Cardiac fibroblast (primary cell): ENCODE data around the gene CHN2.

ENCODE experiments used
- DNase-seq, 2 donors: peaks; one replicate each; pipeline versions ENCODE4 v3.0.0 to v3.0.0-alpha.2; 2010; ENCODE audit warnings: low read depth in 2 of 2
- H3K4me3 ChIP-seq, 2 donors: replicated peaks in 1 of 2; 1 replicate in 1 of 2; 2 replicates in 1 of 2; pipeline ENCODE4 v1.5.1; 2011; ENCODE audit warnings: low read depth in 2 of 2, low read length in 2 of 2, mild to moderate bottlenecking in 2 of 2, moderate library complexity in 1 of 2
- TF ChIP-seq, protein P1 (sequence below): IDR thresholded peaks from one replicate; pipeline ENCODE4 v1.5.1; 2011; ENCODE audit warnings: low read depth, mild to moderate bottlenecking, low read length, inconsistent platforms

CHN2 gene

DNA sequence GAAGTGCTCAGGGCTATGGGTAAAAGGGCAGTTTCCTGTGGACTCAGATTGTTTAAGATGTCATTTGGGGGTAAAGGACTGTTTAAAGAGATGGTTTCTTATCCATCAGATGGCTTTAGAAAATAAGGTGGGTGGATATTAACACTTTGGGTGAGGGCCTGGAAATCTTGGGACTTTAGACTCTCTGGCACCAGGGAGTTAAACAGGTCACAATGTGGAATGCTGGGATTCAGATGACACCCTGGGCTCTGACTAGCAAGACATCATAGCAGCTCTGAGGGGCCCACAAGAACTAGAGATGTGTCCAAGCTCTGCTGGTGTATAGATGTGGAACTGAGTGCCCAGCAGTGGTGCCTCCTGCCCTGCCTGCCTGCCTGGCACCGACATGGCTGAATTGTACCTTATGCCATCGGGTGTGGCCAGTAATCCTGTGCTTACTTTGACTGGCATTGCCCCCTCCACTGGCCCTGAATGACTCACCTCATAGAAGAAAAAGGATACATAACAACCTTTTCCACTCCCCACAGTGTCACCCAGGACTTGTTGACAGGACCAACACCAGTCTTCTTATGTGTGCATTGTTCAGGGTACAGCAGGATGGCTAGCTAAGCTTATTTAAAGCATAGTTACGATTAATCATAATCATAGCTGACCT lies 269.1 kb downstream of the CHN2 start:
- H3K4me3 ChIP-seq, result no peak overlapping the region
- no peak for DNase-seq
- TF ChIP-seq, protein P1, sequence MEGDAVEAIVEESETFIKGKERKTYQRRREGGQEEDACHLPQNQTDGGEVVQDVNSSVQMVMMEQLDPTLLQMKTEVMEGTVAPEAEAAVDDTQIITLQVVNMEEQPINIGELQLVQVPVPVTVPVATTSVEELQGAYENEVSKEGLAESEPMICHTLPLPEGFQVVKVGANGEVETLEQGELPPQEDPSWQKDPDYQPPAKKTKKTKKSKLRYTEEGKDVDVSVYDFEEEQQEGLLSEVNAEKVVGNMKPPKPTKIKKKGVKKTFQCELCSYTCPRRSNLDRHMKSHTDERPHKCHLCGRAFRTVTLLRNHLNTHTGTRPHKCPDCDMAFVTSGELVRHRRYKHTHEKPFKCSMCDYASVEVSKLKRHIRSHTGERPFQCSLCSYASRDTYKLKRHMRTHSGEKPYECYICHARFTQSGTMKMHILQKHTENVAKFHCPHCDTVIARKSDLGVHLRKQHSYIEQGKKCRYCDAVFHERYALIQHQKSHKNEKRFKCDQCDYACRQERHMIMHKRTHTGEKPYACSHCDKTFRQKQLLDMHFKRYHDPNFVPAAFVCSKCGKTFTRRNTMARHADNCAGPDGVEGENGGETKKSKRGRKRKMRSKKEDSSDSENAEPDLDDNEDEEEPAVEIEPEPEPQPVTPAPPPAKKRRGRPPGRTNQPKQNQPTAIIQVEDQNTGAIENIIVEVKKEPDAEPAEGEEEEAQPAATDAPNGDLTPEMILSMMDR, result no peak

DNA sequence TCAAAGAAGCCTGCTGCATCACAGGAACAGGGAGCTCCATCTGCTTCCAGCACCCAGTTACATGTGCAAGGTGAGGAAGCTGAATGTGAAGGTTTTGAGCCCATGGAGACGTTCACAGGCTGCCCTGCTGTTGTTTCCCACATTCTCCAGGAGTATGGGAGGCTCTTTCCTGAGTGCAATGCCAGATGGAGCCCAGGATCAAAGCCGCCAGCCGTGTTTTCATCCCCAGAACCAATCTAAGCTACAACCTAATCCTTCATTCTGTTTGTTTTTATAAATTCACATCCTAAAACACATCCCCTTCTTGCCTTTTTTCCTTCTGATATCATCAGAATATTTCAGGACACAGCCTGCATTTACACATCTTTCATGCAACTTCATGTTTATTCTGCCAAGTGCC lies 270.2 kb downstream of the CHN2 start:
- H3K4me3 ChIP-seq, result no peak overlapping the region
- no peak for DNase-seq
- TF ChIP-seq, protein P1, result no peak

GRCh38 chr7:29467193-29467926 lies 272.8 kb downstream of the CHN2 start:
- H3K4me3 ChIP-seq, result no peak overlapping the region
- no peak for DNase-seq

GRCh38 chr7:29468196-29468595 lies 273.6 kb downstream of the CHN2 start:
- TF ChIP-seq, protein P1, result no peak
- DNase-seq, result no peak

More at GRCh38 chr7:29467193-29467926, 272.8 kb downstream of the CHN2 start:
- TF ChIP-seq, protein P1, result no peak

GRCh38 chr7:29469281-29469680 lies 274.7 kb downstream of the CHN2 start:
- no peak for DNase-seq
- TF ChIP-seq, protein P1, result no peak
- no peak overlapping the region for H3K4me3 ChIP-seq

More at GRCh38 chr7:29468196-29468595, 273.6 kb downstream of the CHN2 start:
- H3K4me3 ChIP-seq, result no peak overlapping the region

- TF ChIP-seq, protein P1, result no peak
- no peak for DNase-seq
Measured at GRCh38 chr7:29469976-29470557, 275.5 kb downstream of the CHN2 start.

More at GRCh38 chr7:29469976-29470557, 275.5 kb downstream of the CHN2 start:
- H3K4me3 ChIP-seq, result no peak overlapping the region
